HepG2 (cell line): ENCODE data around the gene ACRBP.

Experiments
- EP300 ChIP-seq, 3 experiments: sonication (generic) in 1 of 3; formaldehyde crosslinking in 1 of 3; IDR thresholded peaks; 2 replicates each; pipeline versions ENCODE4 v1.5.1 to v1.6.1; 2011 to 2020; ENCODE audit warnings: low read depth in 2 of 3, low read length in 2 of 3, borderline replicate concordance in 1 of 3, improper control_type of control experiment in 1 of 3, mild to moderate bottlenecking in 1 of 3, missing genetic modification reagents in 1 of 3, moderate library complexity in 1 of 3
- MED8 ChIP-seq: sonication (generic); formaldehyde crosslinking; IDR thresholded peaks from 2 replicates; pipeline ENCODE4 v1.8.1; 2023; ENCODE audit warnings: mild to moderate bottlenecking, missing genetic modification reagents; ENCODE audit not compliant: insufficient replicate concordance
- PLSCR1 ChIP-seq: sonication (generic); formaldehyde crosslinking; IDR thresholded peaks from 2 replicates; pipeline ENCODE4 v1.5.0; 2020; ENCODE audit warnings: missing genetic modification reagents, mild to moderate bottlenecking, borderline replicate concordance
- SAFB2 ChIP-seq: sonication (generic); formaldehyde crosslinking; IDR thresholded peaks from 2 replicates; pipeline ENCODE4 v1.5.1; 2020; ENCODE audit warnings: missing genetic modification reagents, low read depth, mild to moderate bottlenecking, borderline replicate concordance
- SP1 ChIP-seq, 2 experiments: fragments of 450-650 bp in 1 of 2; sonication (generic) in 1 of 2; formaldehyde crosslinking in 1 of 2; IDR thresholded peaks; 2 replicates each; pipeline versions ENCODE4 v1.4.0 to v1.6.1; 2016 to 2020; ENCODE audit warnings: missing genetic modification reagents in 1 of 2
- SP4 ChIP-seq: sonication (generic); formaldehyde crosslinking; IDR thresholded peaks from 2 replicates; pipeline ENCODE4 v1.8.1; 2023; ENCODE audit warnings: mild to moderate bottlenecking, missing genetic modification reagents
- TOPORS ChIP-seq: sonication (generic); formaldehyde crosslinking; IDR thresholded peaks from 2 replicates; pipeline ENCODE4 v1.8.0; 2023; ENCODE audit warnings: mild to moderate bottlenecking, missing genetic modification reagents
- UBTF ChIP-seq: sonication (generic); formaldehyde crosslinking; IDR thresholded peaks from 2 replicates; pipeline ENCODE4 v1.4.0; 2020; ENCODE audit warnings: mild to moderate bottlenecking, missing genetic modification reagents
- XRCC5 ChIP-seq: fragments of 200-400 bp; formaldehyde crosslinking; optimal IDR thresholded peaks from 2 replicates; pipeline ENCODE3; 2017; ENCODE audit warnings: mild to moderate bottlenecking, low read length
- ZNF24 ChIP-seq: fragments of 450-650 bp; IDR thresholded peaks from 2 replicates; pipeline ENCODE4 v1.6.1; 2017; ENCODE audit warnings: antibody characterized with exemption, mild to moderate bottlenecking
- ZSCAN29 ChIP-seq: sonication (generic); formaldehyde crosslinking; conservative IDR thresholded peaks from 2 replicates; pipeline ENCODE4 v1.4.0; 2020; ENCODE audit warnings: mild to moderate bottlenecking, missing genetic modification reagents

- TF ChIP-seq SAFB2 (CRISPR knock-in tag) (no peak; the same call in 1 of the 2 replicates), XRCC5 (no peak), SP1 (IDR thresholded peaks at IDR 0.05) (no peak), SP1 (CRISPR knock-in tag; IDR thresholded peaks at IDR 0.05) (peak; percentile 90), ZNF24 (no peak; the same call in 1 of the 2 replicates), MED8 (no peak), ZSCAN29 (CRISPR knock-in tag) (0 out of 2 replicates have a peak, but pooled peaks have one; percentile 14), UBTF (CRISPR knock-in tag) (peak; percentile 20; the same call in 1 of the 2 replicates), PLSCR1 (CRISPR knock-in tag) (no peak), TOPORS (CRISPR knock-in tag) (no peak), EP300 (IDR thresholded peaks at IDR 0.05; ENCODE audit: low read depth in 2 of 2, low read length in 2 of 2) (peak in 1 of 2 experiments; percentile 39; a peak in 2 of 4 replicates), EP300 (CRISPR knock-in tag; IDR thresholded peaks at IDR 0.05; ENCODE audit: borderline replicate concordance) (no peak), SP4 (CRISPR knock-in tag) (peak; percentile 93)
Observed at GRCh38 chr12:6662906-6663742, 15.9 kb upstream of the ACRBP start, which contains the start of gene ING4.
